LNCAP (cell line): Measurements from ENCODE around the gene ARHGEF10L.

Experiments
- TF ChIP-seq, protein P1 (sequence below): fragments of 450-650 bp; IDR thresholded peaks from 2 replicates; pipeline ENCODE4 v1.5.1; 2017; ENCODE audit warnings: mild to moderate bottlenecking

The ARHGEF10L gene

GRCh38 chr1:17546946-17547670, 7.6 kb downstream of the ARHGEF10L start:
- TF ChIP-seq, protein P1, sequence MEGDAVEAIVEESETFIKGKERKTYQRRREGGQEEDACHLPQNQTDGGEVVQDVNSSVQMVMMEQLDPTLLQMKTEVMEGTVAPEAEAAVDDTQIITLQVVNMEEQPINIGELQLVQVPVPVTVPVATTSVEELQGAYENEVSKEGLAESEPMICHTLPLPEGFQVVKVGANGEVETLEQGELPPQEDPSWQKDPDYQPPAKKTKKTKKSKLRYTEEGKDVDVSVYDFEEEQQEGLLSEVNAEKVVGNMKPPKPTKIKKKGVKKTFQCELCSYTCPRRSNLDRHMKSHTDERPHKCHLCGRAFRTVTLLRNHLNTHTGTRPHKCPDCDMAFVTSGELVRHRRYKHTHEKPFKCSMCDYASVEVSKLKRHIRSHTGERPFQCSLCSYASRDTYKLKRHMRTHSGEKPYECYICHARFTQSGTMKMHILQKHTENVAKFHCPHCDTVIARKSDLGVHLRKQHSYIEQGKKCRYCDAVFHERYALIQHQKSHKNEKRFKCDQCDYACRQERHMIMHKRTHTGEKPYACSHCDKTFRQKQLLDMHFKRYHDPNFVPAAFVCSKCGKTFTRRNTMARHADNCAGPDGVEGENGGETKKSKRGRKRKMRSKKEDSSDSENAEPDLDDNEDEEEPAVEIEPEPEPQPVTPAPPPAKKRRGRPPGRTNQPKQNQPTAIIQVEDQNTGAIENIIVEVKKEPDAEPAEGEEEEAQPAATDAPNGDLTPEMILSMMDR, result no peak

DNA sequence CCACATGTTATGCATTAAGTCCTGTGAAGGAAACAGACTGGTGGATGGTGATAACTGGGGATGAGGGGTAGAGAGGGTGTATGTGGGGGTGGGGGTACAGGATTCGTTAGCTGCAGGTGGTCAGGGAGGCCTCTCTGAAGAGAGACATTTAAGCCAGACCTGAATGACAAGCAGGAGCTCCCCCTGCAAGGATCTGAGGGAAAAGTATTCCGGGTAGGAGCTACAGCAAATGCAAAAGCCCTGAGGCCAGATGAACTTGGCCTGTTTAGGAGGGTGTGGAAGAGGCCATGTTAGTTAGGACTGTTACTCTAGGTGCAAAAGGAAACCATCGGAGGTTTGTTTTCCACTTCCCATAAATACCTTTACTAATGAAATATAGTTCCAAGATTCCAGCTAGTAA, 9.9 kb downstream of the ARHGEF10L start:
- TF ChIP-seq, protein P1, result no peak

- TF ChIP-seq, protein P1, result no peak
Observed at GRCh38 chr1:17550729-17551584, 11.5 kb downstream of the ARHGEF10L start.

GRCh38 chr1:17551755-17552234, 12.3 kb downstream of the ARHGEF10L start:
- TF ChIP-seq, protein P1, result no peak

DNA sequence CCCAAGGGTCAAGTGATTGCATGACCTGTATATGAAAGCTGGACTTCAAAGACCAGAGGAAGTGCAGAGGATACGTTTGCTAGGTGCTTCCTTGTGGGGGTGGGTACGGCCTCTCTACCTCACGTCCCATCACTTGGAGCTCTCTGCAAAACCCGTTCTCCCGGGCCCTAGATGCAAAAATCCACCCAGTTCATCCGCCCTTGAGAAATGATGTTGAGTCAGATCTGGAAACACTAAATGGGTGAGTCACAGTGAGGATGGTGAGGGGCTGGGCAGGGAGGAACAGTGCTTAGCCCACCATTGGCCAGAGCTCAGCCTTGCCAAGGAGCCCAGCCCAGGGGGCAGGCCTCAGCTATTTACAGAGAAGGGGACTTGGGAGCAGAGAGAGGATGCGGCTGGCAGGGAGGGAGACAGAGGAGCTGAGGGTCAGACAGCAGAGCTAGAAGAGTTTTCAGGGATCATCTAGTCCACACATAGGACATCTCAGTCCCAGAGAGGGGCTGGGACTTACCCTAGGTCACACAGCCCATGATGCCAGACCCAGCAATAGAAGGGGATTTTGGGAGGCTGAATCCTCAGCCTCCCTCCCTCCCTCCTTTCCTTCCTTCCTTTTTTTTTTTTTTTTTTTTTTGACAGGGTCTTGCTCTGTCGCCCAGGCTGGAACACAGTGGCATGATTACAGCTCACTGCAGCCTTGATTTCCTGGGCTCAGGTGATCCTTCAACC, 14.6 kb downstream of the ARHGEF10L start:
- TF ChIP-seq, protein P1, result no peak

DNA sequence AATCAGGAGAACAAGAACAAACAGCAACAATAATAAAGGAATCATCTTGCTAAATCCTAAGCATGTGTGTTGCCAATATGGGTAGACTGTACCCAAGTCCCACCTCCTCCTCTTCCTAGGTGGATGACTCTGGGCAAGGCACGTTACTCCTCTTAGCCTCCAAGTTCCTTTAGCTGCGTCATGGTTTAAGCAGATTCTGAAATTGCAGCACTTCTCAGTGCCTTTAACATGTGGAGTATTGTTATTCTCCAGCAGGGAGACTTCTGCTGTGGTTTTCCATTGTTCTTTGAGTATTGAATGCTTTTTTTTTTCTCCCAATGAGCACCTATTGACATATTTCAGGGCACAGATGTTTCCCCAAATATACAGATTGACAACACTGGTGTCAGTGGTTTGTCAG, 15.5 kb downstream of the ARHGEF10L start:
- TF ChIP-seq, protein P1, result no peak

GRCh38 chr1:17557986-17558385, 18.5 kb downstream of the ARHGEF10L start:
- TF ChIP-seq, protein P1, result no peak
